GM12878 (cell line): Measurements from ENCODE around the gene MSRB2. TPM values are rescaled to one million over a fixed set of nuclear protein-coding genes. Genes with fewer than 3 reads are reported as not detected.

Source experiments
- ATAC-seq: fragments of 200-7000 bp; cut with Tn5 transposase; 3 replicates; pipeline ENCODE4 v1.9.1; 2020; ENCODE audit warnings: mild to moderate bottlenecking, moderate library complexity
- BruUV-seq: library from RNA; stranded (reverse); fragments of 400-500 nt; replicated peaks from 2 replicates; lab custom pipeline; 2021; lab: Mats Ljungman, UMichigan
- CTCF ChIA-PET: fragments of 300-600 bp; sonication (Branson Sonifier 250); formaldehyde crosslinking; extraction: SDS; loops from one replicate; lab custom pipeline; 2021; ENCODE audit warnings: inconsistent platforms; lab: Yijun Ruan, JAX
- POLR2A ChIA-PET: fragments of 350-600 bp; formaldehyde crosslinking; extraction: SDS; loops from one replicate; lab custom pipeline; 2021; ENCODE audit warnings: inconsistent platforms; lab: Charles Lee
- RAD21 ChIA-PET: fragments of 300-600 bp; sonication (Branson Sonifier 250); formaldehyde crosslinking; loops from one replicate; lab custom pipeline; 2023; ENCODE audit warnings: antibody characterized with exemption; ENCODE audit not compliant: unreplicated experiment; lab: Charles Lee
- SMC1A ChIA-PET: fragments of 300-600 bp; sonication (Branson Sonifier 250); formaldehyde crosslinking; loops from one replicate; lab custom pipeline; 2023; ENCODE audit not compliant: unreplicated experiment, uncharacterized antibody; lab: Charles Lee
- DNase-seq: peaks from one replicate; pipeline ENCODE4 v3.0.0-alpha.2; 2011; ENCODE audit warnings: low read depth, low spot score
- FAIRE-seq: peaks from 3 replicates; lab custom pipeline; 2011; peaks lifted over from hg19 to GRCh38; lab: Jason Lieb, UNC
- H2AFZ ChIP-seq: 2 replicates; pipeline ENCODE4 v1.6.0; 2011; ENCODE audit warnings: low read depth, low read length, control low read depth; ENCODE audit not compliant: control insufficient read depth
- H3K27ac ChIP-seq: 2 replicates; pipeline ENCODE4 v1.5.1; 2011; ENCODE audit warnings: control low read depth; ENCODE audit not compliant: control insufficient read depth, insufficient read depth
- H3K27me3 ChIP-seq, 2 experiments: replicated peaks in 1 of 2; 2 replicates each; pipeline versions ENCODE4 v1.6.0 to v1.6.1; 2011; ENCODE audit warnings: low read length in 1 of 2; ENCODE audit not compliant: control insufficient read depth in 2 of 2, insufficient read depth in 2 of 2
- H3K36me3 ChIP-seq, 2 experiments: 2 replicates each; pipeline ENCODE4 v1.5.1; 2011; ENCODE audit warnings: low read length in 1 of 2; ENCODE audit not compliant: control insufficient read depth in 2 of 2, insufficient read depth in 2 of 2
- H3K4me1 ChIP-seq: 2 replicates; pipeline ENCODE4 v1.6.1; 2011; ENCODE audit warnings: mild to moderate bottlenecking, low read length, moderate library complexity, mixed read lengths; ENCODE audit not compliant: control insufficient read depth, insufficient read depth
- H3K4me2 ChIP-seq: 2 replicates; pipeline ENCODE4 v1.6.0; 2011; ENCODE audit warnings: control low read depth; ENCODE audit not compliant: control insufficient read depth, insufficient read depth
- H3K4me3 ChIP-seq: fragments of 200-600 bp; sonication (generic); 2 replicates; pipeline ENCODE4 v1.5.1; 2016
- H3K79me2 ChIP-seq: 2 replicates; pipeline ENCODE4 v1.6.0; 2011; ENCODE audit warnings: low read length; ENCODE audit not compliant: control insufficient read depth, insufficient read depth
- H3K9ac ChIP-seq: 2 replicates; pipeline ENCODE4 v1.8.0; 2011; ENCODE audit warnings: low read length, control low read depth, mixed read lengths; ENCODE audit not compliant: control insufficient read depth, insufficient read depth
- H3K9me3 ChIP-seq: replicated peaks from 3 replicates; pipeline ENCODE4 v1.5.1; 2011; ENCODE audit warnings: mild to moderate bottlenecking, low read length; ENCODE audit not compliant: control insufficient read depth, insufficient read depth
- H4K20me1 ChIP-seq: 2 replicates; pipeline ENCODE4 v1.6.0; 2011; ENCODE audit not compliant: control insufficient read depth, insufficient read depth
- CBX3 ChIP-seq: fragments of 200-600 bp; sonication (generic); IDR thresholded peaks from 2 replicates; pipeline ENCODE4 v1.6.1; 2016; ENCODE audit warnings: low read depth, borderline replicate concordance
- GABPA ChIP-seq: IDR thresholded peaks from 2 replicates; pipeline ENCODE4 v1.6.1; 2014; ENCODE audit warnings: antibody characterized with exemption, low read depth, mild to moderate bottlenecking, inconsistent platforms
- IRF4 ChIP-seq: IDR thresholded peaks from 2 replicates; pipeline ENCODE4 v1.6.1; 2011; ENCODE audit warnings: low read depth, low read length
- IRF5 ChIP-seq: fragments of 450-650 bp; IDR thresholded peaks from 2 replicates; pipeline ENCODE4 v1.6.1; 2017; ENCODE audit warnings: borderline replicate concordance
- PAX8 ChIP-seq: fragments of 450-650 bp; IDR thresholded peaks from 2 replicates; pipeline ENCODE4 v1.6.1; 2017; ENCODE audit warnings: mild to moderate bottlenecking, moderate library complexity
- POLR2AphosphoS2 ChIP-seq: IDR thresholded peaks from 2 replicates; pipeline ENCODE4 v1.6.1; 2011; ENCODE audit warnings: low read depth, mild to moderate bottlenecking, low read length, improper control_type of control experiment, moderate library complexity
- RFX5 ChIP-seq: IDR thresholded peaks from 2 replicates; pipeline ENCODE4 v1.6.1; 2011; ENCODE audit warnings: low read depth, low read length, improper control_type of control experiment
- SREBF2 ChIP-seq: IDR thresholded peaks from 2 replicates; pipeline ENCODE4 v1.6.1; 2012; ENCODE audit warnings: mild to moderate bottlenecking, low read length
- SUZ12 ChIP-seq: fragments of 200-600 bp; sonication (generic); IDR thresholded peaks from one replicate; pipeline ENCODE4 v1.6.1; 2018; ENCODE audit warnings: antibody characterized with exemption, mild to moderate bottlenecking; ENCODE audit not compliant: unreplicated experiment
- WRNIP1 ChIP-seq: IDR thresholded peaks from 2 replicates; pipeline ENCODE4 v1.6.1; 2011; ENCODE audit warnings: low read depth, low read length, improper control_type of control experiment, borderline replicate concordance
- ZBED1 ChIP-seq: IDR thresholded peaks from 2 replicates; pipeline ENCODE4 v1.6.1; 2016; ENCODE audit warnings: borderline replicate concordance
- ZNF384 ChIP-seq: IDR thresholded peaks from 2 replicates; pipeline ENCODE4 v1.6.1; 2012; ENCODE audit warnings: low read depth, mild to moderate bottlenecking, low read length, improper control_type of control experiment, borderline replicate concordance
- ZNF592 ChIP-seq: fragments of 450-650 bp; IDR thresholded peaks from 2 replicates; pipeline ENCODE4 v1.6.1; 2017; ENCODE audit warnings: mild to moderate bottlenecking, moderate library complexity
- ZNF622 ChIP-seq: fragments of 450-650 bp; IDR thresholded peaks from 2 replicates; pipeline ENCODE4 v1.6.1; 2017; ENCODE audit warnings: mild to moderate bottlenecking, inconsistent platforms
- ZNF687 ChIP-seq: fragments of 450-650 bp; IDR thresholded peaks from 2 replicates; pipeline ENCODE4 v1.6.1; 2017; ENCODE audit warnings: mild to moderate bottlenecking, moderate library complexity
- ZSCAN29 ChIP-seq: fragments of 450-650 bp; IDR thresholded peaks from 2 replicates; pipeline ENCODE4 v1.6.1; 2017; ENCODE audit warnings: mild to moderate bottlenecking, moderate library complexity
- WGBS: methylation state at CpG from one replicate; pipeline ENCODE4 v1.1.6; 2016; ENCODE audit warnings: low lambda C conversion rate; ENCODE audit not compliant: insufficient replicate concordance, insufficient coverage; ENCODE audit errors: missing lambda C conversion rate; 5-methylcytosine and 5-hydroxymethylcytosine counted together
- in situ Hi-C: fragments of 300-500 bp; cut with MboI; formaldehyde crosslinking; loops from 9 replicates; pipeline ENCODE4 v1.14.3; 2018; ENCODE audit warnings: mixed read lengths
- intact Hi-C: fragments of 100-400 bp; cut with micrococcal nuclease; formaldehyde crosslinking; loops from one replicate; pipeline ENCODE4 v1.14.2; 2022; ENCODE audit not compliant: unreplicated experiment
- polyA plus RNA-seq, 11 experiments: library from polyadenylated mRNA; depleted of rRNA in 4 of 11; unstranded in 6 of 11; stranded (reverse) in 5 of 11; fragments of >200 nt; fragmentation: Nextera tagmentation in 4 of 11; fragmentation: Illumina TruSeq in 1 of 11; extraction: Ambion mirVana in 4 of 11; extraction: Trizol in 1 of 11; gene quantifications; 1 replicate in 1 of 11; 2 replicates in 10 of 11; pipeline versions ENCODE4 v1.2.1 to v1.2.3, GENCODE V29; 2011 to 2016; ENCODE audit warnings: inconsistent platforms in 2 of 11, missing spikeins in 2 of 11, low read depth in 1 of 11
- total RNA-seq, 4 experiments: library from RNA; depleted of rRNA in 3 of 4; stranded (reverse); fragments of >200 nt in 3 of 4; fragmentation: Illumina TruSeq in 1 of 4; extraction: Trizol in 1 of 4; gene quantifications; 2 replicates each; pipeline versions ENCODE4 v1.2.1 to v1.2.3, GENCODE V29; 2013 to 2021

The MSRB2 gene
- total and polyA plus RNA-seq, 10 of the 15 experiments (the other 5 are each of a cell fraction or from before 2014, with no cell fraction given) = 1.5 to 18.6 (median 6.2) TPM

- TF ChIP-seq ZNF384 (no peak), ZNF687 (no peak), CBX3 (no peak)
Observed at GRCh38 chr10:23056186-23056579, 39.2 kb upstream of the MSRB2 start (continued).

- DNase-seq (no peak), FAIRE-seq (no peak), ATAC-seq (no peak)
- H3K4me2 ChIP-seq = no peak overlapping the region
- 5% methylated on average over 3 of the region's 3 CpGs for WGBS
- ChIA-PET RAD21 (no interaction called here), SMC1A (no interaction called here), POLR2A (no interaction called here), CTCF (no interaction called here)
- intact Hi-C loops = no loop called here
- H3K9ac ChIP-seq = no peak overlapping the region
- H3K36me3 ChIP-seq = no peaks in the 10 kb centered on the region
- in situ Hi-C loops = no loop called here
- no peak overlapping the region for H2AFZ ChIP-seq
- H3K4me3 ChIP-seq = no peak overlapping the region
- BruUV-seq = no TSS peak
- H3K79me2 ChIP-seq = no peaks in the 10 kb centered on the region
- no peaks in the 10 kb centered on the region for H3K27me3 ChIP-seq
- H3K4me1 ChIP-seq = no peaks in the 10 kb centered on the region
- H3K27ac ChIP-seq = no peak overlapping the region
- no peaks in the 10 kb centered on the region for H4K20me1 ChIP-seq
- no peaks in the 10 kb centered on the region for H3K9me3 ChIP-seq
- TF ChIP-seq ZBED1 = no peak
- TF ChIP-seq SREBF2 = no peak
- no peak for TF ChIP-seq IRF4
- TF ChIP-seq RFX5 = no peak
- TF ChIP-seq IRF5 = no peak
- no peak for TF ChIP-seq POLR2AphosphoS2
- TF ChIP-seq ZNF592 = no peak
- no peak for TF ChIP-seq WRNIP1
- TF ChIP-seq SUZ12 = no peak
- TF ChIP-seq ZSCAN29 = no peak
- no peak for TF ChIP-seq ZNF622
- TF ChIP-seq GABPA = no peak
- no peak for TF ChIP-seq PAX8
Observed at GRCh38 chr10:23058366-23058765, 37.0 kb upstream of the MSRB2 start.
